Activated CD4-positive, alpha-beta T cell treated with anti-CD3 and anti-CD28 coated beads for 48 hours (primary cell): ENCODE data around the gene LGALS9B.
"Not testable (repeated sequence)": the region's sequence is repeated elsewhere in the genome, so short reads cannot be mapped to it uniquely, and the experiment has no call there.

Experiments
- DNase-seq: peaks from one replicate; pipeline ENCODE4 v3.0.0-alpha.2; 2020

The LGALS9B gene

DNA sequence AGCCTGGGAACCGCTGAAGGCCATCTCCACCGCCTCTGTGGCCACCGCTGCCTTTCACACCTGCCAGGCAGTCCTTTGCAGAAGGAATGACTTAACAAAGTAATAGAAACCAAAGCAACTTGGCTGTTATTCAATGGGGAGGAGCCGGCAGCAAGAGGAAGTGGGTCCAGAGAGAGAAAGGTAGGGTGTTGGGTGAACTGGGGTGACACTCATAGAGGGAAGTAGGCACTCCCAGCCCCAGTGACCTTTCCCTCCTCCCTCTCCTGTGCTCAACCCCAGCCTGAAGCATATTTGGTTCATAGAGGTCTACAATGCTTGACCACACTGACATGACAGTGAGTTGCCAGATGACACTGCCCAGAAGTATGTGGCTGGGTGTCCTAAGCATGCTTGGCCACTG is at the start of gene LGALS9B:
LGALS9B (minus strand) TSS at position 93 of the 400 bp plus-strand sequence; CDS start at position 24, 69 bp downstream.
- DNase-seq: not testable (repeated sequence)

DNA sequence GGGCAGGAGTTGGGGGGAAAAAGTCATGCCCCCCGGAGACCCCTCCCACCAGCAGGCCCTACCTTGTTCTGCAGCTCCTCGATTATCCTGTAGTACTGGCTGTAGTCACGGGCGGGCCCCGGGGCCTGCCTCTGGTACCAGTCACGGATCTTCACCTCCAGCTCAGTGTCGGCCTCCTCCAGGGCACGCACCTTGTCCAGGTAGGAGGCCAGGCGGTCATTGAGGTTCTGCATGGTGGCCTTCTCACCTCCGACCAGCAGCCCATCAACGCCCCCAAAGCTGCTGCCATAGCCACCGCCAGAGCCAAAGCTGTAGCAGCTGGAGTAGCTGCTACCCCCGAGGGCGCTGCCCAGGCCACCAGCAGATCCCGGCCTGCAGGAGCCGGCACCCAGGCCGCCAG is 49.6 kb upstream of the LGALS9B start:
- not testable (repeated sequence) for DNase-seq

DNA sequence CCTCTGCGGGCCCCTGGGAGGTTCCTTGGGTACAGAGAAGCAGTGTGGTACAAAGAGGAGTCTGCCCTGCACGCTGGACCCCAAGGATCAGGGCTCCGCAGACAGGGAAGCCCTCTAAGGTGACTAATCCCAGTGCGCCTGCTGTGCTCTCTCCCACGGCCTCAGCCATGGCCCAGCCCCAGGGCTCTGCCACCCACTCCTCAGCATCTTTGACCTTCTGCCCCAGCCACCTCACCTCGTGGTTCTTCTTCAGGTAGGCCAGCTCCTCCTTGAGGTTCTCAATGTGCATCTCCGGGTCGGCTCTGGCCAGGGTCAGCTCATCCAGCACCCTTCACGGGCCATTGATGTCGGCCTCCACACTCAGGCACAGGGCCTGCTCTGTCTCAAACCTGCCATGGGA is 47.8 kb upstream of the LGALS9B start:
- DNase-seq: not testable (repeated sequence)

DNA sequence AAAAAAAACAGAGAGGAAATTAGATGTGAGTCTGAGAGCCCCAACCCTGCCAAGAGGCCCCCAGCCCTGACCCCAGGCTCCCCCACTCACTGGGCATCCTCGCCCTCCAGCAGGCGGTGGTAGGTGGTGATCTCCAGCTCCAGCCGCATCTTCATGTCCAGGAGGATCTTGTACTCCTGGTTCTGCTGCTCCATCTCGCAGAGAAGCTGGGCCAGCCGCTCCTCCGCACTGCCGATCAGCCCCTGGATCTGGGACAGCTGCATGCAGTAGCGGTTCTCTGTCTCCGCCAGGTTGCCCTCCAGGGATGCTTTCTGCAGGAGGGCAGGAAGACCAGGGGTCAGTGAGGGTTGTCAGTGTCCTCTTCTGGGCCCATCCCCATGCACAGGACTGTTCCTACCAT is 46.2 kb upstream of the LGALS9B start:
- DNase-seq: not testable (repeated sequence)

DNA sequence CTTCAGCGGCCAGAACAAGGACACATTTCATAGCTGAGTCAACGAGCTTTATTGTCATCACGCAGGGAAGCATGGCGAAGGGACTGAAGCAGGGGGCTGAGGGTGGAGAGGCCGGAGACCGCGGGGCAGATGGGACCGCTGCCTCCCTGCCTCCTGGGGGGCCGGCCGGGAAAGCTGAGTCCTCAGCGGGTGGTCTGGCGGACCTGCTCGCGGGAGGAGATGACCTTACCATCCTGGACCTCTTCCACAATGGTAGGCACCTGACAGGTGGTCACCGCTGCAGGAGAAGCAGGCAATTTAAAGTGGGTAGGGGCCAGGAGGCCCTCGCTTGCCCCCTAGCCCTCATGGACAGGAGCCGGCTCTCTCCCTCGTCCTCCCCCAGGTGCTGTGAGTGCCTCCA is 45.0 kb upstream of the LGALS9B start:
- not testable (repeated sequence) for DNase-seq

DNA sequence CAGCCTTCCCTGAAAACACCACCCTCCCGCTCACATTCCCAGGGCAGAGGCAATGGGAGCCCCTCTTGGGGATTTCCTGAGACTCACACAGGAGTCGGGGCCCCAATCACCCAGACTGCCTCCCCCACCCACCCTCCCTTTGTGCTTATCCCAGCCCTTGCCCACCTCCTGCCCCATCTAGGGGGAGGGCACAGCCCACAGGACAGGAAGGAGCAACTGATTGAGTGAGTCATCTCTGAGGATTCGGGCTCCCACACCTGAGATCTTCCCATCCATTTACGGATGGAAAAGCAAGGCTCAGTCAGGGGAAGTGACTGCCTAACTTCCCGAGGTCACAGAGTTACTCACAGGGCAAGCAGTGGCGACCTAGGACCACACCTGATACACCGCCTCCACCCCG is 44.4 kb upstream of the LGALS9B start:
- DNase-seq: not testable (repeated sequence)

DNA sequence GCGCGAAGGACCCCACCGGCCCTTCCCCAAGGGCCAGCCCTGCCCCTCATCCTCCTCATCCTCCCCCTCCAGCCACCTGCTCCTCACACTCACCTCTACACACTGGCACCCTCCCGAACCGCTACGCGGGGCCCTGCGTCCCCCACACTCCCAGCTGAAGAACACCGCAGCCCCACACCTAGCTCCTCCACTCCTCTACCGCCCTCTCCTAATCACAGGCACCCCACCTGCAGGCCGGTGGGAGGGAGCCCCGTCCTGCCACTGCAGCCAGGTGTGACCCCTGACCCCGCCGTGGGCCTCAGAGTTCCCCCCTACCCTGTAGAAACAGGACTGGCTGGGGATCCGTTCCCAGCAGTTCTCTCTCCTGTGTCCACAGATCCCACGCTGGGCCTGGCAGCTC is 38.0 kb upstream of the LGALS9B start:
- not testable (repeated sequence) for DNase-seq

DNA sequence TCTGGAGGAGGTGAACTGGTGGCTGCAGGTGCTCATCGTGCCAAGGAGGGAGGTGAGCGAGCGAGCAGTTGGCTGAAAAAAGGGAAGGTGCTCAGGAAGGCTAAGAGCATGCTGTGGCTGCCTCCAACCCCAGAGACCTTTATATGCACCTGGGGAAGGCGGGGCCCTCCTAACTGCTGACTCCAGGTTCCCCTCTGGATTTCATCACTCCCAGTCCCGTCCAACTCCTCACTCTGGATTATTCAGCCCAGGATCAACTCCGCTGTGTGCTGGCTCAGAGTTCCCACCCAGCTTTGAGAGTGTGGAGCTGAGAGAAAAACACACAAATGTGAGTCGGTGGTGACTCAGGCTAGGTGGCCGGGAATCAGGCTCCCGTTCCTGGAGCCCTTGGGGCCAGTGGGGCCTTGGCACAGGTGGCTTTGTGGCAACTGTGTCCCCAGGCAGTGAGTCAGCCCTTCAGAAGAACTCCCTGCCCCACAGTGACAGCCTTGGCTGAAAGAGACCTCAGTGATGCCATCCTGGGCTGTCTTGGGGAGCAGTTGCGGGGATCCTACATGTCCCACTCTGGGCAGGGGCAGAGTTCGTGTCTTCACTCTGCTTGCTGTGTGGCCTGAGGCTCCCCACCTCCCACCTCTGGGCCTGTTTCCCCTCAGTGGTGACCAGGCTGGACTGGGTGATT is 37.2 kb upstream of the LGALS9B start:
- not testable (repeated sequence) for DNase-seq

DNA sequence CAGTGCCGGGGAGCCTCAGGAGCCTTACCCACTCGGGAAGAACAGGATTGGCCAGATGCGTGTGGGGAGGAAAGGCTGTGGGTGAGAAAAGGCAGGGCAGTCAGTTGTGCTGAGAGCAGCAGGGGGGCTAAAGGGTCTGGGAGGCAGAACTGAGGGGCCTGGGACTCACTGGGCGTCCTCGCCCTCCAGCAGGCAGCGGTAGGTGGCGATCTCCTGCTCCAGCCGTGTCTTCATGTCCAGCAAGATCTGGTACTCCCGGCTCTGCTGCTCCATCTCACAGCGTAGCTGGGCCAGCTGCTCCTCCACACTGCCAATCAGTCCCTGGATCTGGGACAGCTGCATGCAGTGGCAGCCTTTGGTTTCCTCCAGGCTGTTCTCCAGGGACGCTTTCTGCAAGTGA is 34.6 kb upstream of the LGALS9B start:
- DNase-seq: not testable (repeated sequence)

DNA sequence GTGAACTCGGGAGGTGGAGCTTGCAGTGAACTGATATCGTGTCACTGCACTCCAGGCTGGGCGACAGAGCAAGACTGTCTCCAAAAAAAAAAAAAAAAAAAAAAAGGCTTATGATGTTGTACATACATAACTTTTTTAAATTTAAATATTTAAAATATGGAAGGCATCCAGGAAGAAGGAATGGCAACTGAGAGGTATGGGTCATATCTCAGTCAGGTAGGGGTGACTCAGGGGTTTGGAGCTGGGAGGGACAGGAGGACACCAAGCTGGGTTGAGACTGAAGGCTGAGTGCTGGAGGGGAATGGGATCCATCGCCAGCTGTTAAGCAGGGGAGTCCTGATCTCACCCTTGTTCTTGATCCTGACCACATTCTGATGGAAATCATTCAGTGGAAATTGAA is 33.0 kb upstream of the LGALS9B start:
- DNase-seq: not testable (repeated sequence)

DNA sequence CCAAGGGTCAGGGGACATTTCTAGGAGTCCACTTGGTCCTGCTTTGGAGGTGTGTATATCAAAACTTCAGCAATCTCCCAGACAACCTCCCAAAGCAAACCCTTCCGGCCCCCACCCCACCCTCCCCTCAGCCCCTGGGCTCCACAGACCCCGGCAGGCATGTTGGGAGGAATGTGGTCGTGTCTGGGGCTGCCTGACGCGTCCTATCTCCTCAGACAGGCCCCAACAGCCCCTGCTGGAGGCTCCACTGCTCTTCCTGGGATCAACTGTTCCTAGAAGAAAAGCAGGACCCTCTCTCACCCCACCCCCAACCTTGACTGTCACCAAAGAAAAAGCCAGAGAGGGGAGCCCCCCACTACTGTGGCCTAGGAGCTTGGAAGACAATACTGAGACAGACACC is 28.1 kb upstream of the LGALS9B start:
- DNase-seq: not testable (repeated sequence)

DNA sequence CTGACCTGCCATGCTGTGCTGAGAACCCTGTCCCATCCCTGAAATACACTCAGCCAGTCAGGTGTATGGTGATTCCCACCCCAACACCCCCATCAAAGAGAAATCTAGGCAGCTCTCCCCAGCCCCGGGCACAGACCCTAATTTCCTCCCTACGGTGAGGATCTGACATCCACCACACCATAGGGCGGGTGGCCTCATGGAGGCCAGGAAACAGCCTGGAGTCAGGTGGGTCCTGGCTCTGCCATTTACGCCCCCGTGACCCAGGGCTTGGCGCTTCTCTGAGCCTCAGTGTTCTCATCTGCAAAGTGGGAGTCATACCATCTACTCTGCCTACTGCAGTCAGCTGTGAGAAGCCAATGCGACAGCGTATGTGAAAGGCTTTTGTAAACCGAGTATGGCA is 27.4 kb upstream of the LGALS9B start:
- not testable (repeated sequence) for DNase-seq

DNA sequence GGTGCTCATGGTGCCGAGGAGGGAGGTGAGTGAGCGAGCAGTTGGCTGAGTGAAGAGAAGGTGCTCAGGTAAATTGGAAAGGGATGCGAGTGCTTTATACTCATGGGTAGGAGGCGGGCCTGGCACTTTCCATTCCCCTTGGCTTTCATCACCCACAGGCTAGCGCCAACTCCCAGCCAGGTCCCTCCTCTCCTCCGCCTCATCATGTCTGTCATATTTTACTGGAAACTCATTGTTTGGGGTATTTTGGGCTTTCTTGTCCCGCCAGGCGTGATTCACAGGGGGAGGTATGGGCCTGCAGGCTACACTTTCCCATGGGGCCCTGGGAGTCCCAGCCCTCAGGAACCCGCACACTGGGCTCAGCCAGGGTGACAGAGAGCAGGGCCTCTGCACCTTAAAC is 26.8 kb upstream of the LGALS9B start:
- DNase-seq: not testable (repeated sequence)

DNA sequence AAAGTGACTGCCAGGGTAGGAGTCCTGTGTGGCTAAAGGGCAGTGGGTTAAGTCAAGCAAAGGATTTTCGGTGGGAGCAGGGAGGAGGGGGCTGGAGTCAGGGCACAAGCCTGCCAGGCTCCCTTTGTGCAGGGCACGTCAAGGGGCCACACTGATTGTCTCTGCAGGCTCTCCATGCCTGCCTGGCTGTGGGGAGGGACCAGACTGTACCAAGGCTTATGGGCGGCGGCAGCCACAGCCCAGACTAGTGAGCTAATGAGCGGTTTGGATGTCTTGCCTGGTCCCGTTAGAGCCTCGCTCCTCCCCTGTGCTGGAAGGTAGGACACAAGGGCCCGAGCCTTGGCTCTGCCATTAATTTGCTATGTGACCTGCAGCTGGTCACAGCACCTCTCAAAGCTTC is 25.6 kb upstream of the LGALS9B start:
- DNase-seq: not testable (repeated sequence)

DNA sequence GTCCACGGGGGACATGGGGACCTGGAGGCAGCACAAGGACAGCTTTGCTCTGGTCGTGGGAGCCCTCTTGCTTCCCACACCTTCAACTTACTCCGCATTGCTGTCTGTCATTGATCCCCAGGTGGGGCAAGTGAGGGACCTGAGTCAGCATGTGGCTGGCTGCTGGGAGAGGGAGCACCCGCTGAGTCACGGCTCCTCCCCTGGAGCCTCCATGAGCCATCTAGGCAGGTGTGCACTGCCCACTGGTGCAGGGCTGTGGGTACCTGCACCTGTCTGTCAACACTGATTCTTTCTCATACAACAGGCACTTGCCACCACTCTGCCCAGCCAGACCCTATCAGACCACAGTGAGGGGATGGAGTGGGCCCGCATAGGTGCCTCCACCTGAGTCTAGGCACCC is 24.8 kb upstream of the LGALS9B start:
- DNase-seq: not testable (repeated sequence)

DNA sequence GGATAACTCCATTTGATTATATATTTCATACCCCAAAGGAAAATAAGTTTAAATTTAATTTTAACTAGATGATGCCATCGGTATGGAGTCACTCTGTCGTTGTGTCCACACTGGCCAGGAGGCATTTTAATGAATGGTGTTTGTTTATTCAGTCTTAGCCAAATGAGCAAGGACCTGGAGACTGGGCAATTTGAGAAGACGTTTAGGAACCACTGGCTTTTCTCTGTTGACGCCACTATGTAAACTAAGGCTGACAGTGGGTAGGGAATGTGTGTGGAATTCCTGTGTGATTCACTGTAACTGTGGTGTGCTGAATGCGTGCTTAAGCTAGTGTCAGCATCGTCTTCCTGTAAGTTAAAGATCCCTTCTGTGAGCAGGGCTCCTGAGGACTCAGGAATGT is 17.6 kb upstream of the LGALS9B start:
- not testable (repeated sequence) for DNase-seq

DNA sequence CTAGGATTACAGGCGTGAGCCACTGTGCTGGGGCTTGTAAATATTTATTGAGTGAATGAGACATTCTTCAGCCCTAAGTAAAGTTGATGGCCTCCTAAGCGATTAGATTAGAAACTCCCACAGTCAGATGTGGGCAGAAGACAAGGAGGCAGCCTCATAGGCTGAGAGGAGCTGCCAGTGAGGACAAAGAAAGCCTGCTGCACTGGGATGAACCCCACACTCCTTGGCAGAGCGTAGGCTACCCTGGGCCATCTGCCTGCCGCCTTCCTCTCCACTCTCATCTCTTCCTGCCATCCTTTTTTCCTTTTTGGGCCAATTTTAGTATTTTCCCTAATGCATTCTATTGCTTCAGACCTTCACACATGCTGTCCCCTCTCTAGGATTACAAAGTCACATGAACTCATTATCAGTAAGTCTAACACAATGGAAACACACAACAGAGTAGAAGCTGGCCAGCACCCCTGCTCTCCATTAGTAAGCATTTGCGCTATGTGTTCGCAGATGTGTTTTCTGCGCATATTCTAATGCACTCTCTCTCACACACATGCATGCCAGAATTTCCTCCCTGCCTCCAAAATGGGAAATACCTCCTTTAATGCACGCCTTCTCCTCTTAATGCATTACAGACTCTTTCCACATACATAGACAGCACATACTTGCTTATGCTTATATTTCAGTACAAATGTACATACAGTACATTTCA is 12.7 kb upstream of the LGALS9B start:
- DNase-seq: not testable (repeated sequence)

DNA sequence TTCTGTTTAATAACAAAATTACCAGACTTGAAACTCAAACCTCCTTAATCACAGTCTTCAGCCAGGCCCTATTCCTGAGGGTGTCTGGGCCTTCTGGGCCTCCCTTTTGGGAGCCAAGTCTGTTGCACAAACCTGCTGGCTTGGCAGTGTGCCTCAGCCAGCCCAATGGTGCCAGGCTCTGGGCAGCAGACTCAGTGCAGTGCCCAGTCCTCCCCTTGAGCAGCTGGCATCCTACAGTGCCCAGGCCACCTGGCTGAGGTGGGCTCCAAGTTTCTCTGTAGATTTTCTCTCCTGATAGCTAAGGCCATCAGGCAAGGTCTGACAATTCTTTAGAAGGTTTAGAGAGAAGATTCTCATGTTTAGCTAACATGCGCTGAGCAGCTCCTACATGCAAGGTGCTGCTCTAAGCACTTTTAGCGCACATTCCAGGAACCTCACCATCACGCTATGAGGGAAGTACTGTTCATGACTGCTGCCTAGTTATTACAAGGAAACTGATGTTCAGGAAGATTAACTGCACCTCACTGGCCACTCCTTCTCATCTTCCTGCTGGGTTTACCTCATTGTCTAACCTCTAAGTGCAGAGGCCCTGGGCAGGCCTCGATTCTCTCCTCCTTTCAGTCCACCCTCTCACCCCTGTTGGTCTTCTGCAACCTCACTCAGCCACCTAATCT is 10.2 kb upstream of the LGALS9B start:
- not testable (repeated sequence) for DNase-seq

DNA sequence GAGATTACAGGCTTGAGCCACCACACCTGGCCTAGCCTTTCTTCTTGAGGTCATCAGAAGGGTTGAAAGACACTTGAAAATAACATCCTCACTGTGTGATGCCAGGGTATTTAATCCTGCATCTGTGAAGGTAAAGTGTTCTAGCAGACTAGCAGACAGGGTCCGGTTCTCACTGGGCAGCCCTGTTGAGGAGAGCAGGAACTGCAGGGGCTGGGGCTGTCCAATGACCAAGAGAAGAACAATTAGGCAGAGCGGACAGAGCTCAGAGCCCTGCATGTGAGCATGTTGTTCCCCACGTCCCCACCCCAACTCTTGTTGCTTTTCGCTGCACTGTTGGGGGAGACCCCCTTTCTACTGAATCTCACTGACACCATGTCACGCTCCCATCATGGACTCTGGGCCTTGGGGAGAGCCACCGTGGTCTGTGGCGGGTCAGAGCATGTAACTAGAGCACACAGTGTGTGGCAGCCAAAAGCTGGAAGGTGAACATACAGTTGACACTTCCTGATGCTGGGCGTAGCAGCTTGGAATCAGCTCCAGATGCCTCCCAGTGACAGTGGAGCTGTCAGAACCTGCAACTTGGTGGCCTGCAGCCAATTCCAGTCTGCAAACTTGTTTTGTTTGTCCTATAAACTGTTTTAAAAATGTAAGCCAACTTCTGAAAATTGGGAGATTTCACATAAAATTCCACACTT is 7.9 kb upstream of the LGALS9B start:
- not testable (repeated sequence) for DNase-seq

DNA sequence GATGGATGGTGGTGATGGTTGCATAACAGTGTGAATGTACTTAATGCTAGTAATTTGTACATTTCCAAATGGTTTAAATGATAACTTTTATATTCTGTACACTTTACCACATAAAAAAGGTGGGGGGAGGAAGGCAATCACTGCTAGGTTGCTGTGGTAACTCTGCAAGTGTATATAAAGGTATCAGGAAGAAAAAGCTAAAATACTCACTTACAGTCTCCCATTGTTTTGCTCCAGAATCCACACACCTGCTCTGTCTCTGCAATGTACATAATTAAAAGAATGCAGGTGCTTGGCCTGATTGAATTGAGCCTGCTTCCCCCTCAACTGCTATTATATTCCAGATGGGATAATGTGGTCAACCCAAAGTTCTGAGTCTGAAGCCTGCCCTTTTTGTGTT is 6.7 kb upstream of the LGALS9B start:
- DNase-seq: not testable (repeated sequence)

DNA sequence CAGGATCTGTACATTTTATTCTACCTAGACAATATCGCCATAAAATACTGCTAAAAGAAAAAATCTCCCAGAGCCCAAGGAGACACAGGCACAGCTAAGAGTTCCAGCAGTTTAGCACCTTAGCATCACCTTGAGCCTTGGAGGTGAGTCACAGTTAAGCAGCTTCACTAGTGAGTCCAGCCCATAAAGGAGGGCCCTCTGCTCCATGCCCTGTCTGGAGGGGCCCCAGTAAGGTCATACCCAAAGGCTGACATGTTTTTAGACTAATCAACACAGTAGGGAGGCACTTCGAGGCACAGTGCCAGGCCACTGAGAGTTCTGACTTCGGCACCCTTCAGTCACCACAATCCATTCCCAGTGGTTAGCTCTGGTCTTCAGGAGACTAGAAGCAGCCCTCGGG is 2.6 kb upstream of the LGALS9B start:
- DNase-seq: not testable (repeated sequence)

DNA sequence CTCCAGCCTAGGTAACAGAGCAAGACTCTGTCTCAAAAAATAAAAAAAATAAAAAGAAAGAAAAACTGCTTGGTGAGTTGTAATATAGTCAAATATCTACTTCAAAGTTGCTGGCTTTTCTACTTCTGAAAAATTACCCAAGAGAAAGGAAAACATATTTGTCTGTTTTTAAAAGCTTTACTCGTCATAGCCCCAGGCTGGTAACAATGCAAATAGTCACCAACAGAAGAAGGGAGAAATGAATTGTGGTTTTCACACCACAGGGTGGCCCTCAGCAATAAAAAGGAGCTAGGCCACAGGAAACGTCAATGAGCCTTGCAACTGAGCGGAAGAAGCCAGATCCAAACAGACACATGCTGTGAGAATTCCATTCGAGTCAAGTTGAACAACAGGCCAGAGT is 1.8 kb upstream of the LGALS9B start:
- DNase-seq: not testable (repeated sequence)

DNA sequence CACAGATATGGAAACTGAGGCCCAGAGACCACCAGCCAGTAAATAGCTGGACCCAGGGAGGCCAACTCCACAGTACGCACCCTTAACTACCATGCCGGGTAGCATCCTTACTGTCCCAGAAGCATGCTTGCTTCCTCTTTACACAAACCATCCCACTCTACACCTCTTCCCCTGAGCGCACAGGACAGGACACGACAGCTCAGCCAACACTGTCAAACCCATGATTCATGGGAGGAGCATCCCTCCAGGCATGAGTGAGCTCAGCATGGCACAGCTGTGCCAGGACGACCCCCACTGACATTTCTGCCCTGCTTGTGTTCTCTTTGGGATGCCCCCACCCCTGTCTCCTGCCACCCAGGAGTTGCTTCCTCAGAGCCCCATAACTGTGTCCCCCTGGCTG is 340 bp downstream of the LGALS9B start:
- DNase-seq: not testable (repeated sequence)
